A549 (cell line): ENCODE results near the gene TMEM30A. TPM values are rescaled to one million over a fixed set of nuclear protein-coding genes. Genes with fewer than 3 reads are reported as not detected.

Experiments
- ATAC-seq, 2 experiments: fragments of 200-7000 bp in 1 of 2; fragments of >200 bp in 1 of 2; cut with Nextera tagmentation in 1 of 2; cut with Tn5 transposase in 1 of 2; 3 replicates each; pipeline versions ENCODE4 v1.8.0 to v1.9.1; 2018 to 2020; ENCODE audit warnings: mild to moderate bottlenecking in 1 of 2, moderate library complexity in 1 of 2
- CTCF ChIA-PET: fragments of 300-600 bp; sonication (Branson Sonifier 250); formaldehyde crosslinking; extraction: SDS; loops from one replicate; lab custom pipeline; 2021; ENCODE audit warnings: antibody characterized with exemption, inconsistent platforms; lab: Yijun Ruan, JAX
- POLR2A ChIA-PET: fragments of 350-600 bp; formaldehyde crosslinking; extraction: SDS; loops from one replicate; lab custom pipeline; 2021; ENCODE audit warnings: antibody characterized with exemption, inconsistent platforms; lab: Yijun Ruan, JAX
- DNase-seq, 2 experiments: peaks; one replicate each; pipeline versions ENCODE4 v3.0.0 to v3.0.0-alpha.2; 2011 to 2016; ENCODE audit warnings: low read depth in 1 of 2, low spot score in 1 of 2
- FAIRE-seq: peaks from 2 replicates; lab custom pipeline; 2011; peaks lifted over from hg19 to GRCh38; lab: Jason Lieb, UNC
- H3K27ac ChIP-seq, 2 experiments: fragments of >200 bp; sonication (Bioruptor Twin); formaldehyde crosslinking; 3 replicates each; pipeline ENCODE4 v1.5.1; 2016 to 2017
- H3K4me1 ChIP-seq: fragments of >200 bp; sonication (Bioruptor Twin); formaldehyde crosslinking; 3 replicates; pipeline ENCODE4 v1.6.1; 2016
- H3K4me2 ChIP-seq: fragments of >200 bp; sonication (Bioruptor Twin); formaldehyde crosslinking; 3 replicates; pipeline ENCODE4 v1.6.1; 2016
- H3K4me3 ChIP-seq: fragments of >200 bp; sonication (Bioruptor Twin); formaldehyde crosslinking; 3 replicates; pipeline ENCODE4 v1.5.1; 2016
- H3K9me3 ChIP-seq: fragments of >200 bp; sonication (Bioruptor Twin); formaldehyde crosslinking; 3 replicates; pipeline ENCODE4 v1.6.1; 2016
- ATOH8 ChIP-seq: fragments of 250-450 bp; sonication (Bioruptor Pico); IDR thresholded peaks from 2 replicates; pipeline ENCODE4 v1.5.0; 2020; ENCODE audit warnings: low read depth, mild to moderate bottlenecking, moderate library complexity
- CHD4 ChIP-seq: fragments of 200-600 bp; sonication (generic); IDR thresholded peaks from 2 replicates; pipeline ENCODE4 v1.6.1; 2016; ENCODE audit warnings: antibody characterized with exemption, mild to moderate bottlenecking, borderline replicate concordance
- CTCF ChIP-seq: fragments of >200 bp; sonication (Bioruptor Twin); formaldehyde crosslinking; IDR thresholded peaks from 3 replicates; pipeline ENCODE4 v1.5.1; 2016
- FOXS1 ChIP-seq: fragments of 250-450 bp; sonication (Bioruptor Pico); IDR thresholded peaks from 2 replicates; pipeline ENCODE4 v1.5.0; 2020; ENCODE audit warnings: mild to moderate bottlenecking, moderate library complexity
- GATA3 ChIP-seq: IDR thresholded peaks from 2 replicates; pipeline ENCODE4 v1.6.1; 2012; ENCODE audit warnings: borderline replicate concordance
- KDM1A ChIP-seq: fragments of 200-600 bp; sonication (generic); IDR thresholded peaks from 2 replicates; pipeline ENCODE4 v1.6.1; 2016; ENCODE audit warnings: low read depth, mild to moderate bottlenecking
- KDM5A ChIP-seq: fragments of 200-600 bp; sonication (generic); IDR thresholded peaks from 2 replicates; pipeline ENCODE4 v1.6.1; 2016; ENCODE audit warnings: antibody characterized with exemption, mild to moderate bottlenecking
- MAFK ChIP-seq: fragments of 450-650 bp; IDR thresholded peaks from 2 replicates; pipeline ENCODE4 v1.6.1; 2014; ENCODE audit not compliant: partially characterized antibody
- MAZ ChIP-seq: fragments of 150-350 bp; IDR thresholded peaks from 2 replicates; pipeline ENCODE4 v1.6.1; 2014; ENCODE audit warnings: antibody characterized with exemption, low read depth, low read length, borderline replicate concordance
- NPAS2 ChIP-seq: fragments of 250-450 bp; sonication (Bioruptor Pico); IDR thresholded peaks from 2 replicates; pipeline ENCODE4 v1.8.0; 2022; ENCODE audit warnings: mild to moderate bottlenecking, moderate library complexity, borderline replicate concordance
- PHF8 ChIP-seq: fragments of 200-600 bp; sonication (generic); IDR thresholded peaks from 2 replicates; pipeline ENCODE4 v1.6.1; 2016; ENCODE audit warnings: low read depth, mild to moderate bottlenecking, antibody characterized with exemption, moderate library complexity, borderline replicate concordance
- POLR2AphosphoS2 ChIP-seq: conservative IDR thresholded peaks from 2 replicates; pipeline ENCODE4 v1.6.1; 2012; ENCODE audit warnings: low read length, improper control_type of control experiment, inconsistent platforms
- RCOR1 ChIP-seq: fragments of 150-350 bp; IDR thresholded peaks from 2 replicates; pipeline ENCODE4 v1.6.1; 2014; ENCODE audit warnings: antibody characterized with exemption, low read length, low read depth
- REST ChIP-seq: fragments of 200-600 bp; sonication (generic); IDR thresholded peaks from 2 replicates; pipeline ENCODE4 v1.6.1; 2016; ENCODE audit warnings: antibody characterized with exemption, mild to moderate bottlenecking, moderate library complexity
- RFX5 ChIP-seq: fragments of 450-650 bp; IDR thresholded peaks from 2 replicates; pipeline ENCODE4 v1.7.1; 2014; ENCODE audit warnings: antibody characterized with exemption, mild to moderate bottlenecking, moderate library complexity
- SMC3 ChIP-seq: fragments of >200 bp; sonication (Bioruptor Twin); formaldehyde crosslinking; IDR thresholded peaks from 3 replicates; pipeline ENCODE4 v1.6.1; 2018; ENCODE audit warnings: inconsistent platforms
- ZNF302 ChIP-seq: fragments of 250-450 bp; sonication (Bioruptor Pico); IDR thresholded peaks from 2 replicates; pipeline ENCODE4 v1.9.0; 2021; ENCODE audit warnings: inconsistent platforms, mild to moderate bottlenecking, moderate library complexity
- WGBS: methylation state at CpG from one replicate; pipeline ENCODE4 v1.1.6; 2017; ENCODE audit errors: missing lambda C conversion rate; 5-methylcytosine and 5-hydroxymethylcytosine counted together
- polyA plus RNA-seq, 4 experiments: library from polyadenylated mRNA; depleted of rRNA in 3 of 4; stranded (reverse); fragments of >200 nt; fragmentation: RNase III in 1 of 4; extraction: RNeasy Plus Mini Kit Qiagen cat#74134 plus additional on column Dnase treatment in 1 of 4; gene quantifications; 2 replicates in 3 of 4; 3 replicates in 1 of 4; pipeline ENCODE4 v1.2.3, GENCODE V29; 2011 to 2017
- TF ChIP-seq, protein P1 (sequence below): fragments of >200 bp; sonication (Bioruptor Twin); formaldehyde crosslinking; IDR thresholded peaks from 2 replicates; pipeline ENCODE4 v1.6.1; 2016

TMEM30A gene
- polyA plus RNA-seq, 2 of the 4 experiments (the other 2 are of a cell fraction): 65.1 to 75.5 TPM

DNA sequence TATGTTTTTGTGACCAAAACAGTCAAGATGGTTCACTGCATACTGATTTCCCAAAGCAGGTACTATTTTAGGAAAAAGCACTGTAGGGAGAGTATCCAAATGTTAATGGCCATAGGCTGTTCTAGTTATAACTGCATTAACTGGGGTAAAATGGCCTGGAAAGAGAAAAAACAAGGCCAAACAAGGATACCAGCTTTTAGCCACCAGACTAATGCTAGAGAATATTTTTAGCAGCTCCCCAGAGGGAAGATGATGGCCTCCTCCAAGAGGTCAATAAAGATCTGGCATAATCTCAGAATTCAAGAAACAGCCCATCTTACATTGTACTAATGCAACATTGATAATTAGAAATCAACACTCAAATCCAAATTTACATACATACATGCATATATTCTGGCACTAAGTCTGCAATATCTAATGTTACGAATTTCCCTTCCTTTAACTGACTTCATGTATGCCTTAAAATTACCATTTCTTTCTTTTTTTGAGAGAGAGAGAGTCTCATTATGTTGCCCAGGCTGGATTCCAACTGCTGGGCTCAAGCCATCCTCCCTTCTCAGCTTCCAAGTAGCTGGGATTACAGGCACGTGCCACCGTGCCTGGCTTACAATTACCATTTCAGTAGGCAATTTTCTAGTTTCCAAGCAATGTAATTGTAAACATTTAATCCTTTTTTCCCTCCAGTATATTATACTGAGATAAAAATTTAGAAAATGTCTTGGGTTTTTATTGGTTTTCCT lies 50.3 kb downstream of the TMEM30A start:
- CTCF ChIA-PET: interaction anchor here (1.0 kb wide), 1 partner anchor 1501 kb away, joined by 3 read pairs; no protein-coding TSS in a partner anchor
- TF ChIP-seq KDM5A (no peak), POLR2AphosphoS2 (no peak), GATA3 (no peak), SMC3 (no peak)
- WGBS: 83% methylated on average over 3 of the region's 3 CpGs

DNA sequence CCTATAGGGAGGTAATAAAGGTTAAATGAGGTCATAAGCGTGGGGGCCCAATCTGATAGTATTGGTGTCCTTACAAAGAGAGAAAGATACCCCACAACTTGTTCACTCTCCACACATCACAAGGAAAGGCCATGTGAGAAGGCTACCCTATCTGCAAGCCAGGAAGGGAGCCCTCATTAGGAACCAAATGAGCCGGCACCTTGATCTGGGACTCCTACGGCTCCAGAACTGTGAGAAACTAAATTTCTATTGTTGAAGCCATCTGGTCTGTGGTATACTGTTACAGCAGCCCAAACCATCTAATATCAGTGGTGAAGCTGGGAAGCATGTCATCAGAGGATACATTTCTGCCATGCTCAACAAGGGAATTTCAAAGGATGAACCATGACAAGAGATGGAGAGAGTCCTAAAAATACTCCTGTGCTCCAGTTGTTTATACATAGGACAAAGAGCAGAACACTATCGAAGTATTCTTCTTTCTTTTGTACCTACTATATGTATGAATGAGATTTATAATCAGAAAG lies 51.4 kb downstream of the TMEM30A start:
- DNase-seq: no peak

More for the DNA sequence above, 50.3 kb downstream of the TMEM30A start:
- Histone ChIP-seq H3K27ac (no peak overlapping the region), H3K4me1 (no peaks in the 10 kb centered on the region), H3K4me2 (no peak overlapping the region), H3K9me3 (no peaks in the 10 kb centered on the region), H3K4me3 (no peak overlapping the region)
- POLR2A ChIA-PET: no interaction called here
- FAIRE-seq (no peak), DNase-seq (no peak), ATAC-seq (no peak)

More for the DNA sequence above, 51.4 kb downstream of the TMEM30A start:
- TF ChIP-seq KDM1A: no peak
- no peak for TF ChIP-seq MAZ
- TF ChIP-seq KDM5A: no peak
- no peak for TF ChIP-seq GATA3
- TF ChIP-seq ATOH8: no peak
- no peak for TF ChIP-seq ZNF302
- TF ChIP-seq NPAS2 (CRISPR knock-in tag): no peak
- TF ChIP-seq, protein P1, sequence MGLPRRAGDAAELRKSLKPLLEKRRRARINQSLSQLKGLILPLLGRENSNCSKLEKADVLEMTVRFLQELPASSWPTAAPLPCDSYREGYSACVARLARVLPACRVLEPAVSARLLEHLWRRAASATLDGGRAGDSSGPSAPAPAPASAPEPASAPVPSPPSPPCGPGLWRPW: no peak
- no peak for TF ChIP-seq FOXS1 (CRISPR knock-in tag)
- no peak for TF ChIP-seq CHD4
- TF ChIP-seq PHF8: no peak
- TF ChIP-seq RCOR1: no peak
- no peak for TF ChIP-seq MAFK
- TF ChIP-seq REST: no peak
- no peak for TF ChIP-seq RFX5
- no peak for TF ChIP-seq CTCF
- ChIA-PET POLR2A (no interaction called here), CTCF (no interaction called here)
- H3K4me1 ChIP-seq: no peaks in the 10 kb centered on the region
- WGBS: 93% methylated on average over 4 of the region's 4 CpGs
- ATAC-seq (no peak), FAIRE-seq (no peak)
- H3K4me3 ChIP-seq: no peak overlapping the region
- H3K4me2 ChIP-seq: no peak overlapping the region
- H3K27ac ChIP-seq: no peak overlapping the region
- H3K9me3 ChIP-seq: no peaks in the 10 kb centered on the region
